ENCODE measurements around the gene ZMYND11. TPM values are rescaled to one million over a fixed set of nuclear protein-coding genes. Genes with fewer than 3 reads are reported as not detected.

The ZMYND11 gene
- total and polyA plus RNA-seq, 2 of the 13 experiments (the other 11 are each of a cell fraction or from before 2014, with no cell fraction given): 17.5 to 38.7 TPM

GRCh38 chr10:200405-200804, 65.2 kb downstream of the ZMYND11 start:
- 92% methylated on average over 1 of the region's 1 CpG for WGBS (ENCODE audit: low lambda C conversion rate)

More at GRCh38 chr10:200405-200804, 65.2 kb downstream of the ZMYND11 start:
- DNase-seq (ENCODE audit: low spot score) (no peak), FAIRE-seq (no peak), ATAC-seq (no peak)
- BruUV-seq (replicated peaks): no TSS peak
- H3K4me1 ChIP-seq (ENCODE audit: insufficient read depth, low read length): no peaks in the 10 kb centered on the region
- H3K79me2 ChIP-seq (ENCODE audit: insufficient read depth, low read length): no peaks in the 10 kb centered on the region
- H4K20me1 ChIP-seq (ENCODE audit: insufficient read depth, low read length): no peaks in the 10 kb centered on the region
- peaks cover 0 to 5% of the 10 kb centered on the region in 2 experiments; a peak in 1 of 5 replicates for H3K36me3 ChIP-seq (replicated peaks in 1 of 2; ENCODE audit: control insufficient read depth in 1 of 2, insufficient read depth in 2 of 2, low read length in 2 of 2)
- CTCF ChIA-PET (ENCODE audit: low intra/inter-chr PET ratio, low total read pairs): no interaction called here
- H3K27me3 ChIP-seq (ENCODE audit: control insufficient read depth in 1 of 2, insufficient read depth in 2 of 2, low read length in 2 of 2): no peaks in the 10 kb centered on the region
- TF ChIP-seq SYNCRIP (IDR thresholded peaks at IDR 0.05; ENCODE audit: insufficient read depth, low read depth, low read length): no peak
- no peak for TF ChIP-seq ZNF614 (CRISPR knock-in tag; IDR thresholded peaks at IDR 0.05; ENCODE audit: borderline replicate concordance)
- no peak for TF ChIP-seq ZFX (CRISPR knock-in tag; IDR thresholded peaks at IDR 0.05; ENCODE audit: low read depth)
- TF ChIP-seq ZNF3 (CRISPR knock-in tag; IDR thresholded peaks at IDR 0.05): no peak
- no peak for TF ChIP-seq ZNF513 (CRISPR knock-in tag; conservative IDR thresholded peaks at IDR 0.05)
- TF ChIP-seq ZNF33B (CRISPR knock-in tag; IDR thresholded peaks at IDR 0.05): no peak
- TF ChIP-seq SALL1 (CRISPR knock-in tag; IDR thresholded peaks at IDR 0.05): no peak
- TF ChIP-seq CERS6 (CRISPR knock-in tag; IDR thresholded peaks at IDR 0.05): no peak
- no peak for TF ChIP-seq ADNP (CRISPR knock-in tag; IDR thresholded peaks at IDR 0.05)
- no peak for TF ChIP-seq ZNF432 (CRISPR knock-in tag; IDR thresholded peaks at IDR 0.05; ENCODE audit: borderline replicate concordance)
- no peak for TF ChIP-seq MXD1 (CRISPR knock-in tag; IDR thresholded peaks at IDR 0.05)
- TF ChIP-seq HNRNPK (IDR thresholded peaks at IDR 0.05; ENCODE audit: low read depth, low read length, poor library complexity, severe bottlenecking): no peak
- TF ChIP-seq GABPB1 (CRISPR knock-in tag; IDR thresholded peaks at IDR 0.05): no peak
- no peak for TF ChIP-seq RBFOX2 (IDR thresholded peaks at IDR 0.05; ENCODE audit: low read depth, low read length)
- TF ChIP-seq GATAD1 (CRISPR knock-in tag; IDR thresholded peaks at IDR 0.05): no peak
- no peak for TF ChIP-seq CREBL2 (CRISPR knock-in tag; IDR thresholded peaks at IDR 0.05; ENCODE audit: borderline replicate concordance)
- no peak for TF ChIP-seq MIER2 (CRISPR knock-in tag; IDR thresholded peaks at IDR 0.05)
- no peak for TF ChIP-seq SP5 (CRISPR knock-in tag; IDR thresholded peaks at IDR 0.05; ENCODE audit: borderline replicate concordance, low read depth)
- intact Hi-C loops (cut with micrococcal nuclease; ENCODE audit: unreplicated experiment): no loop called here
- H3K4me3 ChIP-seq (replicated peaks in 1 of 3; ENCODE audit: insufficient read depth in 1 of 3, low read depth in 2 of 3, low read length in 3 of 3): no peak overlapping the region
- in situ Hi-C loops (cut with HindIII; ENCODE audit: extremely low pct_ligation_motif_present, low pct_unique_long_range_greater_than_20kb): no loop called here
- H3K9me3 ChIP-seq (ENCODE audit: low read length): no peaks in the 10 kb centered on the region
- POLR2A ChIA-PET: no interaction called here
- no peak overlapping the region for H3K27ac ChIP-seq (ENCODE audit: extremely low read length, insufficient read depth, low read length)
- no peak overlapping the region for H3K9ac ChIP-seq (ENCODE audit: insufficient read depth, low read depth, low read length)
- no peak overlapping the region for H3K4me2 ChIP-seq (ENCODE audit: low read depth, low read length)
- H2AFZ ChIP-seq (ENCODE audit: low read length): no peak overlapping the region

All from HepG2 (cell line).